ENCODE results near the gene EIF2S1.

DNA sequence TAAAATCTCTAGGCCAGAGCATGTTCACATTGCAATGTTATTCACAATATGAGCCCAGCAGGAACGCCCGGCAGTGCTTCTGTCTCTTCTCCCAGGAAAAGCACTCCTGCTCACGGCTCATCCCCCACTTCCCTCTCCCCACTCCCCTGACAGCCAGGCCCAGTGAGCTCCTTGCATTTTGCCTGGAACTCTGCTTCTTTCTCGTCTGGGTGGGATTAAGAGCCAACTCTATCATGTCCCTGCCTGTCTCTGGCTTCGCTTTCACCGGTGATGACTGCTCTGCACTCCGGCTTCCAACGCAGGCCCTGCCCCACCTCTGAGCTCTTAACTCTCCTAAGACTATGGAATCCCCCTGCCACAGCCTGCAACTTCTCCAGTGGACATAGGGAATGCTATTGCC, 49.3 kb downstream of the EIF2S1 start:
- TF ChIP-seq CTCF (IDR thresholded peaks at IDR 0.05), result no peak
- no peak for TF ChIP-seq POLR2A (IDR thresholded peaks at IDR 0.05)
